ENCODE data around the gene TFPT.
A peak's percentile ranks its signal among the peaks of the same experiment; 100 is the strongest.

The TFPT gene

GRCh38 chr19:54136864-54137698 is 21.6 kb upstream of the TFPT start:
- H3K4me3 ChIP-seq (ENCODE audit: low read depth in 1 of 2, low read length in 2 of 2) = peak overlapping the region; percentile 17 to 75; a peak in 3 of 4 replicates
- peaks cover 47% of the 10 kb centered on the region for H4K20me1 ChIP-seq (ENCODE audit: insufficient read depth, low read length)
- TF ChIP-seq CTCF (IDR thresholded peaks at IDR 0.05; ENCODE audit: borderline replicate concordance, extremely low read depth, low read length, poor library complexity, severe bottlenecking) (no peak), EZH2 (IDR thresholded peaks at IDR 0.05; ENCODE audit: borderline replicate concordance, low read depth, low read length, severe bottlenecking) (no peak)
- H3K79me2 ChIP-seq (ENCODE audit: insufficient read depth, low read length) = peaks cover 45% of the 10 kb centered on the region
- peak overlapping the region; percentile 98 for H3K9ac ChIP-seq (ENCODE audit: low read depth, low read length)
- H3K36me3 ChIP-seq (ENCODE audit: insufficient read depth, low read length) = peaks cover 37% of the 10 kb centered on the region
- H3K27ac ChIP-seq (ENCODE audit: low read length) = peak overlapping the region; percentile 70
- no peaks in the 10 kb centered on the region for H3K9me3 ChIP-seq (ENCODE audit: insufficient read depth, low read length, severe bottlenecking)
- peak overlapping the region; percentile 88 for H2AFZ ChIP-seq (ENCODE audit: low read depth, low read length)
- peak overlapping the region; percentile 97 for H3K4me2 ChIP-seq (ENCODE audit: insufficient read depth, low read length)
- H3K4me1 ChIP-seq (ENCODE audit: insufficient read depth, low read length) = peaks cover 40% of the 10 kb centered on the region
- ATAC-seq (ENCODE audit: insufficient read depth, low read depth) (peak; percentile 84), DNase-seq (peak; percentile 100)
- H3K27me3 ChIP-seq (ENCODE audit: insufficient read depth, low read length, poor library complexity) = no peaks in the 10 kb centered on the region

- H3K4me3 ChIP-seq (ENCODE audit: low read depth in 1 of 2, low read length in 2 of 2) = peak overlapping the region; percentile 17 to 73; a peak in 3 of 4 replicates
- peaks cover 40% of the 10 kb centered on the region for H3K4me1 ChIP-seq (ENCODE audit: insufficient read depth, low read length)
- H3K79me2 ChIP-seq (ENCODE audit: insufficient read depth, low read length) = peaks cover 37% of the 10 kb centered on the region
- H3K27ac ChIP-seq (ENCODE audit: low read length) = peak overlapping the region; percentile 70
- peak overlapping the region; percentile 51 for H3K9ac ChIP-seq (ENCODE audit: low read depth, low read length)
- peak overlapping the region; percentile 88 for H2AFZ ChIP-seq (ENCODE audit: low read depth, low read length)
- no peaks in the 10 kb centered on the region for H3K9me3 ChIP-seq (ENCODE audit: insufficient read depth, low read length, severe bottlenecking)
- peaks cover 39% of the 10 kb centered on the region for H4K20me1 ChIP-seq (ENCODE audit: insufficient read depth, low read length)
- ATAC-seq (ENCODE audit: insufficient read depth, low read depth) (no peak), DNase-seq (no peak)
- peak overlapping the region; percentile 97 for H3K4me2 ChIP-seq (ENCODE audit: insufficient read depth, low read length)
- TF ChIP-seq EZH2 (IDR thresholded peaks at IDR 0.05; ENCODE audit: borderline replicate concordance, low read depth, low read length, severe bottlenecking) (no peak), CTCF (IDR thresholded peaks at IDR 0.05; ENCODE audit: borderline replicate concordance, extremely low read depth, low read length, poor library complexity, severe bottlenecking) (no peak)
- peaks cover 37% of the 10 kb centered on the region for H3K36me3 ChIP-seq (ENCODE audit: insufficient read depth, low read length)
- H3K27me3 ChIP-seq (ENCODE audit: insufficient read depth, low read length, poor library complexity) = no peaks in the 10 kb centered on the region
Measured at GRCh38 chr19:54136086-54136863, 20.8 kb upstream of the TFPT start.

- no peaks in the 10 kb centered on the region for H3K27me3 ChIP-seq (ENCODE audit: insufficient read depth, low read length, poor library complexity)
- H3K27ac ChIP-seq (ENCODE audit: low read length) = no peak overlapping the region
- DNase-seq (no peak), ATAC-seq (ENCODE audit: insufficient read depth, low read depth) (no peak)
- peaks cover 32% of the 10 kb centered on the region for H3K36me3 ChIP-seq (ENCODE audit: insufficient read depth, low read length)
- H3K9me3 ChIP-seq (ENCODE audit: insufficient read depth, low read length, severe bottlenecking) = no peaks in the 10 kb centered on the region
- no peak for TF ChIP-seq EZH2 (IDR thresholded peaks at IDR 0.05; ENCODE audit: borderline replicate concordance, low read depth, low read length, severe bottlenecking)
- TF ChIP-seq CTCF (IDR thresholded peaks at IDR 0.05; ENCODE audit: borderline replicate concordance, extremely low read depth, low read length, poor library complexity, severe bottlenecking) = no peak
- H4K20me1 ChIP-seq (ENCODE audit: insufficient read depth, low read length) = peaks cover 21% of the 10 kb centered on the region
- H3K79me2 ChIP-seq (ENCODE audit: insufficient read depth, low read length) = peaks cover 15% of the 10 kb centered on the region
- no peak overlapping the region for H3K4me2 ChIP-seq (ENCODE audit: insufficient read depth, low read length)
- H3K4me1 ChIP-seq (ENCODE audit: insufficient read depth, low read length) = peaks cover 21% of the 10 kb centered on the region
- H2AFZ ChIP-seq (ENCODE audit: low read depth, low read length) = no peak overlapping the region
- no peak overlapping the region for H3K9ac ChIP-seq (ENCODE audit: low read depth, low read length)
- H3K4me3 ChIP-seq (ENCODE audit: low read depth in 1 of 2, low read length in 2 of 2) = no peak overlapping the region
Measured at GRCh38 chr19:54133957-54134590, 18.6 kb upstream of the TFPT start.
